ENCODE results near the gene SLC17A5. TPM values are rescaled to one million over a fixed set of nuclear protein-coding genes. Genes with fewer than 3 reads are reported as not detected.
"Not testable (repeated sequence)": the region's sequence is repeated elsewhere in the genome, so short reads cannot be mapped to it uniquely, and the experiment has no call there.

SLC17A5 gene
- total and polyA plus RNA-seq, 4 donors = 9.1 to 19.3 (median 11.3) TPM

DNA sequence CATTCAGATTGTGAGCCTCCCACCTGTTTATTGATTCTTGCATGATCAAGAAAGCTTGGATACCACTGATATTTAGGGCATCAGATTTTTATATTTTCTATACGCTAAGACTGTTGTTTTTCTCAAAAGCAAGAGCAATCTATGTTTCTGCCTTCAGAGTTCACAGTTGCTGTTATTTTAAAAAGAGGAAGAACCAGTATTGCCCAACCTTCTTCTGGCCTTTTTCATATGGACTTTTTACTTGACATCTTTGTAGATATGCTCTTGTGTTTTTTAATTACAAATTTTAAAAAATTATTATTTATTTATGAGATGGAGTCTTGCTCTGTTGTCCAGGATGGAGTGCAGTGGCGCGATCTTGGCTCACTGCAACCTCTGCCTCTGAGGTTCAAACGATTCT is 28.9 kb downstream of the SLC17A5 start:
- H3K4me3 ChIP-seq (ENCODE audit: low read depth in 1 of 3, low read length in 3 of 3) = no peak overlapping the region
- 95% methylated on average over 4 of the region's 4 CpGs for WGBS
- TF ChIP-seq, protein P1, sequence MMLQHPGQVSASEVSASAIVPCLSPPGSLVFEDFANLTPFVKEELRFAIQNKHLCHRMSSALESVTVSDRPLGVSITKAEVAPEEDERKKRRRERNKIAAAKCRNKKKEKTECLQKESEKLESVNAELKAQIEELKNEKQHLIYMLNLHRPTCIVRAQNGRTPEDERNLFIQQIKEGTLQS (IDR thresholded peaks at IDR 0.05) = no peak
- TF ChIP-seq HNF4G (IDR thresholded peaks at IDR 0.05) (no peak), TAF1 (conservative IDR thresholded peaks at IDR 0.05) (no peak), CTCF (IDR thresholded peaks at IDR 0.05; ENCODE audit: low read depth, low read length, missing input control) (no peak), RAD21 (IDR thresholded peaks at IDR 0.05) (no peak), YY1 (IDR thresholded peaks at IDR 0.05) (no peak), JUND (IDR thresholded peaks at IDR 0.05) (no peak), FOXA1 (IDR thresholded peaks at IDR 0.05) (no peak)
- H3K9me3 ChIP-seq (ENCODE audit: control insufficient read depth in 4 of 4, low read length in 3 of 4) = no peaks in the 10 kb centered on the region
- no peak for DNase-seq (ENCODE audit: low spot score)
- no peak overlapping the region for H3K27ac ChIP-seq (ENCODE audit: low read depth in 1 of 2, low read length in 2 of 2)
- no peak overlapping the region for H3K9ac ChIP-seq (ENCODE audit: low read depth in 1 of 2, low read length in 2 of 2)
- peaks cover 0 to 4% (median 2%) of the 10 kb centered on the region in 4 donors for H3K36me3 ChIP-seq (ENCODE audit: control insufficient read depth in 4 of 4, insufficient read depth in 3 of 4, low read depth in 1 of 4, low read length in 3 of 4)
- no peaks in the 10 kb centered on the region for H3K27me3 ChIP-seq (ENCODE audit: control insufficient read depth in 4 of 4, insufficient read depth in 4 of 4, low read length in 3 of 4)
- H3K4me1 ChIP-seq (ENCODE audit: control insufficient read depth in 4 of 4, insufficient read depth in 4 of 4, low read length in 3 of 4) = no peaks in the 10 kb centered on the region

GRCh38 chr6:73623480-73623879 is 30.3 kb downstream of the SLC17A5 start:
- H3K9ac ChIP-seq (ENCODE audit: low read depth in 1 of 2, low read length in 2 of 2); DNase-seq (ENCODE audit: low spot score); H3K9me3 ChIP-seq (ENCODE audit: control insufficient read depth in 4 of 4, low read length in 3 of 4); H3K36me3 ChIP-seq (ENCODE audit: control insufficient read depth in 4 of 4, insufficient read depth in 3 of 4, low read depth in 1 of 4, low read length in 3 of 4); H3K4me1 ChIP-seq (ENCODE audit: control insufficient read depth in 4 of 4, insufficient read depth in 4 of 4, low read length in 3 of 4); H3K27ac ChIP-seq (ENCODE audit: low read depth in 1 of 2, low read length in 2 of 2); H3K27me3 ChIP-seq (ENCODE audit: control insufficient read depth in 4 of 4, insufficient read depth in 4 of 4, low read length in 3 of 4); H3K4me3 ChIP-seq (ENCODE audit: low read depth in 1 of 3, low read length in 3 of 3): not testable (repeated sequence)
- 99% methylated on average over 8 of the region's 8 CpGs for WGBS

DNA sequence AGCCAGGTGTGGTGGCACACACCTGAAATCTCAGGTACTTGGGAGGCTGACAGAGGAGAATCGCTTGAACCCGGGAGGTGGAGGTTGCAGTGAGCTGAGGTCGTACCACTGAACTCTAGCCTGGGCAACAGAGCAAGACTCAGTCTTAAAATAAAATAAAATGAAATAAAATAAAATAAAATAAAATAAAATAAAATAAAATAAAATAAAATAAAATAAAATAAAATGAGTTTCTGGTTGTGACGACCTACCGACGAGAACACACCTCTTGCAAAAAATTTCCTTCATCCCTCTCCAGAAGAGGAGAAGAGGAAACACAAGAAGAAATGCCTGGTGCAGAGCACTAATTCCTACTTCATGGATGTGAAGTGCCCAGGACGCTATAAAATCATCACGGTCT is 35.7 kb downstream of the SLC17A5 start:
- WGBS = 92% methylated on average over 8 of the region's 8 CpGs
- not testable (repeated sequence) for H3K27me3 ChIP-seq (ENCODE audit: control insufficient read depth in 4 of 4, insufficient read depth in 4 of 4, low read length in 3 of 4); H3K9ac ChIP-seq (ENCODE audit: low read depth in 1 of 2, low read length in 2 of 2); H3K9me3 ChIP-seq (ENCODE audit: control insufficient read depth in 4 of 4, low read length in 3 of 4); DNase-seq (ENCODE audit: low spot score); H3K4me1 ChIP-seq (ENCODE audit: control insufficient read depth in 4 of 4, insufficient read depth in 4 of 4, low read length in 3 of 4); H3K27ac ChIP-seq (ENCODE audit: low read depth in 1 of 2, low read length in 2 of 2); H3K4me3 ChIP-seq (ENCODE audit: low read depth in 1 of 3, low read length in 3 of 3); H3K36me3 ChIP-seq (ENCODE audit: control insufficient read depth in 4 of 4, insufficient read depth in 3 of 4, low read depth in 1 of 4, low read length in 3 of 4)

DNA sequence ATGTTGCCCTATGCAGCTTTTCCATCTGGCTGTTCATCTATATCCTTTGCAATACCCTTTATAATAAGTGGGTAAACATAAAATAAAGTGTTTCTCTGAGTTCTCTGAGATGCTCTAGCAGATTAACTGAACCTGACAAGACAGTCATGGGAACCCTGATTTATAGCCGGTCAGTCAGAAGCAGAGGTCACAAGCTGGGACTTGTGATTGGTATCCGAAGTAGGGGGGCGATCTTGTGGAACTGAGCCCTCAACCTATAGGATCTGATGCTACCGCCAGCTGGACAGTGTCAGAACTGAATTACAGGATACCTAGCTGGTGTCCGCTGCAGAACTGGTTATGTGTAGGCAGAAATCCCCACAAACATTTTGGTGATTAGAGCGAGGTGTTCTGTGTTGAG is 39.0 kb downstream of the SLC17A5 start:
- Histone ChIP-seq H3K9me3 (ENCODE audit: control insufficient read depth in 4 of 4, low read length in 3 of 4) (no peaks in the 10 kb centered on the region), H3K27ac (ENCODE audit: low read depth in 1 of 2, low read length in 2 of 2) (no peak overlapping the region), H3K36me3 (ENCODE audit: control insufficient read depth in 4 of 4, insufficient read depth in 3 of 4, low read depth in 1 of 4, low read length in 3 of 4) (peaks cover 0 to 10% (median 7%) of the 10 kb centered on the region in 4 donors), H3K27me3 (ENCODE audit: control insufficient read depth in 4 of 4, insufficient read depth in 4 of 4, low read length in 3 of 4) (no peaks in the 10 kb centered on the region), H3K4me1 (ENCODE audit: control insufficient read depth in 4 of 4, insufficient read depth in 4 of 4, low read length in 3 of 4) (peaks cover under 1 to 2% (median 1%) of the 10 kb centered on the region in 4 donors), H3K9ac (ENCODE audit: low read depth in 1 of 2, low read length in 2 of 2) (no peak overlapping the region), H3K4me3 (ENCODE audit: low read depth in 1 of 3, low read length in 3 of 3) (no peak overlapping the region)
- DNase-seq (ENCODE audit: low spot score) = no peak
- WGBS = 81% methylated on average over 6 of the region's 6 CpGs
- no peak for TF ChIP-seq SP1 (IDR thresholded peaks at IDR 0.05)
- TF ChIP-seq, protein P1 (IDR thresholded peaks at IDR 0.05) = no peak
- TF ChIP-seq YY1 (IDR thresholded peaks at IDR 0.05) = no peak
- TF ChIP-seq CTCF (IDR thresholded peaks at IDR 0.05; ENCODE audit: low read depth, low read length, missing input control) = no peak
- TF ChIP-seq FOXA2 (IDR thresholded peaks at IDR 0.05) = no peak
- no peak for TF ChIP-seq RXRA (IDR thresholded peaks at IDR 0.05)
- TF ChIP-seq RAD21 (IDR thresholded peaks at IDR 0.05) = no peak
- no peak for TF ChIP-seq HNF4G (IDR thresholded peaks at IDR 0.05)
- TF ChIP-seq JUND (IDR thresholded peaks at IDR 0.05) = no peak
- TF ChIP-seq, protein P2, sequence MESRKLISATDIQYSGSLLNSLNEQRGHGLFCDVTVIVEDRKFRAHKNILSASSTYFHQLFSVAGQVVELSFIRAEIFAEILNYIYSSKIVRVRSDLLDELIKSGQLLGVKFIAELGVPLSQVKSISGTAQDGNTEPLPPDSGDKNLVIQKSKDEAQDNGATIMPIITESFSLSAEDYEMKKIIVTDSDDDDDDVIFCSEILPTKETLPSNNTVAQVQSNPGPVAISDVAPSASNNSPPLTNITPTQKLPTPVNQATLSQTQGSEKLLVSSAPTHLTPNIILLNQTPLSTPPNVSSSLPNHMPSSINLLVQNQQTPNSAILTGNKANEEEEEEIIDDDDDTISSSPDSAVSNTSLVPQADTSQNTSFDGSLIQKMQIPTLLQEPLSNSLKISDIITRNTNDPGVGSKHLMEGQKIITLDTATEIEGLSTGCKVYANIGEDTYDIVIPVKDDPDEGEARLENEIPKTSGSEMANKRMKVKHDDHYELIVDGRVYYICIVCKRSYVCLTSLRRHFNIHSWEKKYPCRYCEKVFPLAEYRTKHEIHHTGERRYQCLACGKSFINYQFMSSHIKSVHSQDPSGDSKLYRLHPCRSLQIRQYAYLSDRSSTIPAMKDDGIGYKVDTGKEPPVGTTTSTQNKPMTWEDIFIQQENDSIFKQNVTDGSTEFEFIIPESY (IDR thresholded peaks at IDR 0.05) = no peak
- TF ChIP-seq FOXA1 (IDR thresholded peaks at IDR 0.05) = no peak
- no peak for TF ChIP-seq HNF4A (conservative IDR thresholded peaks at IDR 0.05)
- no peak for TF ChIP-seq GABPA (IDR thresholded peaks at IDR 0.05 in 1 of 2, conservative IDR thresholded peaks at IDR 0.05 in 1 of 2)
